SH-SY5Y (cell line): ENCODE data around the gene PITPNM2.

Experiments used
- GATA2 ChIP-seq: IDR thresholded peaks from 2 replicates; pipeline ENCODE4 v1.6.1; 2011; ENCODE audit warnings: mild to moderate bottlenecking, low read depth, low read length
- GATA3 ChIP-seq: IDR thresholded peaks from 2 replicates; pipeline ENCODE4 v1.6.1; 2011; ENCODE audit warnings: low read depth, mild to moderate bottlenecking, low read length, moderate library complexity

DNA sequence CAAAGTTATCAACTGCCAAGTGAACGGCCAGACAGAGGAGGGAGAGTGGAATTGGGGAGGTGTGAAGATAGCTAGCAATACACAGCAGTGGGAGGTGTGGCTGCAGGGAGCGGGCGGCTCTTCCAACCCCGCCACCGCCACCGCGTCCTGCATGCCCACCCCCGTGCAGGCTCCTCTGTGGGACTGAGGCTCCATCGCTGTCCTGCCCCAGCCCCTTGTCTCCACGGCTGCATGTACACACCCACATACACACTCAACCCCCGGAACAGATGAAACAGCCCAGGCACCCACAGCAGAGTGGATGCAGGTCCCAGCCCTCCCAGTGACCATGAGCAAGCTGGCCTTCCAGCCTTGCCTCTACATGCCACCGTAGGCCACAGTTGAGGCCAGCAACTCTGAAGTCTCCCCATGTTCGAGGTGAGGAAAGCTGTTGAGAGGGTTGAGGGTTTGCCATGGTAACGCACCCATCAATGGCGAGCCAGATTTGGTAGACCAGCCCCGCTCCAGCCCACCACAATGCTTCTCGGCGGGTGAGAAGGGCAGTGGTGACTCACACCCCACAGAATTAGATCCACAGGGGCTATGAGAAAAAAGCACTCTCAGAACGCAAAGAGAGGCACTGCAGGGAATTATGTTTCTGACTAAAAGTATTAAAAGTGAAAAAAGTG, 39.3 kb downstream of the PITPNM2 start:
- TF ChIP-seq GATA3 (no peak), GATA2 (no peak)
